ENCODE measurements around the gene UBA6. TPM values are rescaled to one million over a fixed set of nuclear protein-coding genes. Genes with fewer than 3 reads are reported as not detected.

UBA6 gene
- polyA plus RNA-seq, 2 of the 4 experiments (the other 2 are of a cell fraction): 33.9 to 84.6 TPM

- DNase-seq (ENCODE audit: low read depth in 1 of 2, low spot score in 1 of 2): no peak
- no peaks in the 10 kb centered on the region for H3K9me3 ChIP-seq
- 79% methylated on average over 7 of the region's 7 CpGs for WGBS (ENCODE audit: missing lambda C conversion rate)
- CTCF ChIA-PET: no interaction called here
- no peak overlapping the region for H3K4me3 ChIP-seq
- FAIRE-seq: no peak
- no peak overlapping the region for H3K27ac ChIP-seq
- no peak for TF ChIP-seq TFCP2L1 (CRISPR knock-in tag; IDR thresholded peaks at IDR 0.05)
- no peak for TF ChIP-seq RCOR1 (IDR thresholded peaks at IDR 0.05; ENCODE audit: low read depth, low read length)
- POLR2A ChIA-PET: no interaction called here
- peaks cover 12% of the 10 kb centered on the region; the same call in 2 of the 3 replicates for H3K4me1 ChIP-seq
- no peak overlapping the region for H3K4me2 ChIP-seq
- no peak for ATAC-seq
Measured at GRCh38 chr4:67697860-67698687, 2.9 kb downstream of the UBA6 start.

DNA sequence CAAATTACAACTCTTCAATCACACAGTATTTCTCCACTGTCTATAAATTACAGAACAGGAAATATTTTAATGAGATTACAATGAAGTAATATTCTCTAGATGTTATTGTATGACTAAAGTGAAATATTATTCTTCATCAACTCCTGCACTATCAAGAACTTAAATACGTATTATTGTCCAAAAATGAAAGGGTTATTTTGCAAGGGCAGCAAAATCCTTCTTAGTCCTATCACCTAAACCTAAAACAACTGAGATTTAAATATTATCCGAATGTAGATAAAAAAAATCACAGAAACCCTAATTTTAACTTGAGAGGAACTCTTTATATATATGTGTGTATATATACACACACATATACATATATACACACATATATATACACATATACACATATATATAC is 4.9 kb downstream of the UBA6 start:
- no peak overlapping the region for H3K27ac ChIP-seq
- no peak overlapping the region for H3K4me2 ChIP-seq
- DNase-seq (ENCODE audit: low read depth in 1 of 2, low spot score in 1 of 2) (no peak), ATAC-seq (no peak), FAIRE-seq (no peak)
- ChIA-PET CTCF (no interaction called here), POLR2A (no interaction called here)
- WGBS (ENCODE audit: missing lambda C conversion rate): 89% methylated on average over 2 of the region's 2 CpGs
- H3K4me1 ChIP-seq: peaks cover 5% of the 10 kb centered on the region; the same call in 2 of the 3 replicates
- no peak overlapping the region for H3K4me3 ChIP-seq
- H3K9me3 ChIP-seq: no peaks in the 10 kb centered on the region
- TF ChIP-seq MAFK (IDR thresholded peaks at IDR 0.05; ENCODE audit: partially characterized antibody) (peak; percentile 66), RARB (CRISPR knock-in tag; IDR thresholded peaks at IDR 0.05) (no peak)

- Histone ChIP-seq H3K4me1 (peaks cover 3% of the 10 kb centered on the region; the same call in 2 of the 3 replicates), H3K27ac (no peak overlapping the region), H3K9me3 (no peaks in the 10 kb centered on the region), H3K4me3 (no peak overlapping the region), H3K4me2 (no peak overlapping the region)
- ATAC-seq (no peak), FAIRE-seq (no peak), DNase-seq (ENCODE audit: low read depth in 1 of 2, low spot score in 1 of 2) (no peak)
- WGBS (ENCODE audit: missing lambda C conversion rate): 89% methylated on average over 3 of the region's 3 CpGs
- CTCF ChIA-PET: no interaction called here
- TF ChIP-seq, protein P1, sequence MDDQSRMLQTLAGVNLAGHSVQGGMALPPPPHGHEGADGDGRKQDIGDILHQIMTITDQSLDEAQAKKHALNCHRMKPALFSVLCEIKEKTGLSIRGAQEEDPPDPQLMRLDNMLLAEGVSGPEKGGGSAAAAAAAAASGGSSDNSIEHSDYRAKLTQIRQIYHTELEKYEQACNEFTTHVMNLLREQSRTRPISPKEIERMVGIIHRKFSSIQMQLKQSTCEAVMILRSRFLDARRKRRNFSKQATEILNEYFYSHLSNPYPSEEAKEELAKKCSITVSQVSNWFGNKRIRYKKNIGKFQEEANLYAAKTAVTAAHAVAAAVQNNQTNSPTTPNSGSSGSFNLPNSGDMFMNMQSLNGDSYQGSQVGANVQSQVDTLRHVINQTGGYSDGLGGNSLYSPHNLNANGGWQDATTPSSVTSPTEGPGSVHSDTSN (IDR thresholded peaks at IDR 0.05): no peak
- TF ChIP-seq HOXB13 (CRISPR knock-in tag; IDR thresholded peaks at IDR 0.05; ENCODE audit: low read depth) (no peak), FOXS1 (CRISPR knock-in tag; IDR thresholded peaks at IDR 0.05) (no peak), POLR2AphosphoS2 (conservative IDR thresholded peaks at IDR 0.05; ENCODE audit: low read length) (no peak), CBX2 (IDR thresholded peaks at IDR 0.05; ENCODE audit: borderline replicate concordance, low read depth) (no peak)
- POLR2A ChIA-PET: no interaction called here
Measured at GRCh38 chr4:67694662-67695061, 6.3 kb downstream of the UBA6 start.

DNA sequence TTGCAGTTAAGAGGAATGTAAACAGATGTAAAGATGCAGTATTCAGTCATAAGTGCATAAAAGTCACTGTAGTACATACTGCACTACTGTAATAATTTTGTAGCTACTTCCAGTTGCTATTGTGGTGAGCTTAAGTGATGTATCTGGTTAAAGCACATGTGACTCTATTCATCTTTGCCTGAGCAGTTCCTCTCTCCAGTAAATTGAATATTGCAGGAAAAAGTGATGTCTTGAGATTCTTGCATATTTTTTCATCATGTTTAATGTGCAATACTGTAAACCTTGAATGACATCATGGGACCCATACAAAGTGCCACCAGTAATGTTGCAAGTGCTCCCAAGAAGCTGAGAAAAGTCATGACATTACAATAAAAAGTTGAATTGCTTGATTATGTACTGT is 9.6 kb downstream of the UBA6 start:
- no peak for ATAC-seq
- no peak overlapping the region for H3K27ac ChIP-seq
- ChIA-PET CTCF (no interaction called here), POLR2A (no interaction called here)
- FAIRE-seq: no peak
- no peak overlapping the region for H3K4me3 ChIP-seq
- H3K4me1 ChIP-seq: no peaks in the 10 kb centered on the region
- TF ChIP-seq, protein P2, sequence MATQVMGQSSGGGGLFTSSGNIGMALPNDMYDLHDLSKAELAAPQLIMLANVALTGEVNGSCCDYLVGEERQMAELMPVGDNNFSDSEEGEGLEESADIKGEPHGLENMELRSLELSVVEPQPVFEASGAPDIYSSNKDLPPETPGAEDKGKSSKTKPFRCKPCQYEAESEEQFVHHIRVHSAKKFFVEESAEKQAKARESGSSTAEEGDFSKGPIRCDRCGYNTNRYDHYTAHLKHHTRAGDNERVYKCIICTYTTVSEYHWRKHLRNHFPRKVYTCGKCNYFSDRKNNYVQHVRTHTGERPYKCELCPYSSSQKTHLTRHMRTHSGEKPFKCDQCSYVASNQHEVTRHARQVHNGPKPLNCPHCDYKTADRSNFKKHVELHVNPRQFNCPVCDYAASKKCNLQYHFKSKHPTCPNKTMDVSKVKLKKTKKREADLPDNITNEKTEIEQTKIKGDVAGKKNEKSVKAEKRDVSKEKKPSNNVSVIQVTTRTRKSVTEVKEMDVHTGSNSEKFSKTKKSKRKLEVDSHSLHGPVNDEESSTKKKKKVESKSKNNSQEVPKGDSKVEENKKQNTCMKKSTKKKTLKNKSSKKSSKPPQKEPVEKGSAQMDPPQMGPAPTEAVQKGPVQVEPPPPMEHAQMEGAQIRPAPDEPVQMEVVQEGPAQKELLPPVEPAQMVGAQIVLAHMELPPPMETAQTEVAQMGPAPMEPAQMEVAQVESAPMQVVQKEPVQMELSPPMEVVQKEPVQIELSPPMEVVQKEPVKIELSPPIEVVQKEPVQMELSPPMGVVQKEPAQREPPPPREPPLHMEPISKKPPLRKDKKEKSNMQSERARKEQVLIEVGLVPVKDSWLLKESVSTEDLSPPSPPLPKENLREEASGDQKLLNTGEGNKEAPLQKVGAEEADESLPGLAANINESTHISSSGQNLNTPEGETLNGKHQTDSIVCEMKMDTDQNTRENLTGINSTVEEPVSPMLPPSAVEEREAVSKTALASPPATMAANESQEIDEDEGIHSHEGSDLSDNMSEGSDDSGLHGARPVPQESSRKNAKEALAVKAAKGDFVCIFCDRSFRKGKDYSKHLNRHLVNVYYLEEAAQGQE (IDR thresholded peaks at IDR 0.05): no peak
- TF ChIP-seq JUNB (IDR thresholded peaks at IDR 0.05) (no peak), ZNF302 (CRISPR knock-in tag; IDR thresholded peaks at IDR 0.05) (no peak), GATA3 (IDR thresholded peaks at IDR 0.05; ENCODE audit: borderline replicate concordance) (no peak), EHF (CRISPR knock-in tag; IDR thresholded peaks at IDR 0.05) (no peak), HOXA7 (CRISPR knock-in tag; IDR thresholded peaks at IDR 0.05) (no peak), KDM5A (IDR thresholded peaks at IDR 0.05) (no peak), POLR2A (IDR thresholded peaks at IDR 0.05; ENCODE audit: low read length) (no peak), RARB (CRISPR knock-in tag; IDR thresholded peaks at IDR 0.05) (no peak), FOSB (CRISPR knock-in tag; IDR thresholded peaks at IDR 0.05) (no peak), CBX8 (IDR thresholded peaks at IDR 0.05) (no peak), BHLHE40 (IDR thresholded peaks at IDR 0.05; ENCODE audit: low read depth, low read length) (no peak), CHD4 (IDR thresholded peaks at IDR 0.05; ENCODE audit: borderline replicate concordance) (no peak), HDAC2 (IDR thresholded peaks at IDR 0.05) (no peak), TP53 (CRISPR knock-in tag; IDR thresholded peaks at IDR 0.05) (no peak), RFX5 (IDR thresholded peaks at IDR 0.05) (no peak), MAFK (IDR thresholded peaks at IDR 0.05; ENCODE audit: partially characterized antibody) (no peak)
- no peak for DNase-seq (ENCODE audit: low read depth in 1 of 2, low spot score in 1 of 2)
- H3K4me2 ChIP-seq: no peak overlapping the region
- H3K9me3 ChIP-seq: no peaks in the 10 kb centered on the region
